ENCODE measurements around the gene RBM28. TPM values are rescaled to one million over a fixed set of nuclear protein-coding genes. Genes with fewer than 3 reads are reported as not detected.

The RBM28 gene
- total RNA-seq, 4 donors from 2014 or later = 27.5 to 70.8 (median 44.6) TPM

- no peak for TF ChIP-seq CTCF (IDR thresholded peaks at IDR 0.05; ENCODE audit: low read depth)
These were observed 22.7 kb downstream of the RBM28 start for GRCh38 chr7:128321044-128321422.

GRCh38 chr7:128318691-128319090, 25.0 kb downstream of the RBM28 start:
- TF ChIP-seq CTCF (IDR thresholded peaks at IDR 0.05; ENCODE audit: low read depth) = no peak

GRCh38 chr7:128311013-128311412, 32.7 kb downstream of the RBM28 start:
- TF ChIP-seq CTCF (IDR thresholded peaks at IDR 0.05; ENCODE audit: low read depth) = no peak

GRCh38 chr7:128310499-128310898, 33.2 kb downstream of the RBM28 start:
- no peak for TF ChIP-seq CTCF (IDR thresholded peaks at IDR 0.05; ENCODE audit: low read depth)

- no peak for TF ChIP-seq CTCF (IDR thresholded peaks at IDR 0.05; ENCODE audit: low read depth)
These were observed 33.7 kb downstream of the RBM28 start for GRCh38 chr7:128309976-128310375.

- no peak for TF ChIP-seq CTCF (IDR thresholded peaks at IDR 0.05; ENCODE audit: low read depth)
These were observed 34.6 kb downstream of the RBM28 start for GRCh38 chr7:128309124-128309523.

GRCh38 chr7:128307061-128307460, 36.6 kb downstream of the RBM28 start:
- TF ChIP-seq CTCF (IDR thresholded peaks at IDR 0.05; ENCODE audit: low read depth) = no peak

Data from subcutaneous adipose tissue (tissue), 4 donors.